Measurements from ENCODE around the gene GPC1.

DNA sequence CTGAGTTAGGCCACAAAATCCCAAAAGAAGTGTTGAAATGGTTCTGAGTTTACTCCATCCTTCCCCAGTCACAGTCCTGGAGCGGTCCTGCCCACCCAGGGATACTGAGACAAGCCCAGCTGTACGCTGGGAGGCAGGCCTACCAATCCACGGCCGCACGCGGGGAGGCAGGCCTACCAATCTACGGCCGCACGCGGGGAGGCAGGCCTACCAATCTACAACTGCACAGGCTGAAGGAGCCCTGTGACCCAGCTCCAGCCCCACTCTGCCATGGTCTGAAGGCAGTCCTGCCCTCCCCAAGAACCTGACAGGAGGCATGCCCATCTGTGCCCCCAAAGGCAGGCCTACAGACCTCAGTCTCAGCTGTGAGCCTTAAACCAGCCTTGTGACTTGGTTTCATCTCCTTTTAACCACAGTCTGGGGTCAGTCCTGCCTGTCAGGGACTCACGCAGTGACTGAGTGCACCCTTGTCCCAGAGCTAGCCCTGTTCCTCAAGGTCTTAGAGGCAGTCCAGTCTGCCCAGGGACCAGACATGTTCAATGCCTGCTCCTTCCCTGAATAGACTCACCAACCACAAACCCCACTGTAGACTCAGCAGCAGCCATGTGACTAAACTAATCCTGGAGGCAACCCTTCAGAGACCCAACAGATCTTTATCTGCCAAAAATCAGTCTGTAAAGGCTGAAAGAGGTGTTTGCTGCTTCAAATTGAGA is 36.8 kb downstream of the GPC1 start:
- TF ChIP-seq, protein P1, sequence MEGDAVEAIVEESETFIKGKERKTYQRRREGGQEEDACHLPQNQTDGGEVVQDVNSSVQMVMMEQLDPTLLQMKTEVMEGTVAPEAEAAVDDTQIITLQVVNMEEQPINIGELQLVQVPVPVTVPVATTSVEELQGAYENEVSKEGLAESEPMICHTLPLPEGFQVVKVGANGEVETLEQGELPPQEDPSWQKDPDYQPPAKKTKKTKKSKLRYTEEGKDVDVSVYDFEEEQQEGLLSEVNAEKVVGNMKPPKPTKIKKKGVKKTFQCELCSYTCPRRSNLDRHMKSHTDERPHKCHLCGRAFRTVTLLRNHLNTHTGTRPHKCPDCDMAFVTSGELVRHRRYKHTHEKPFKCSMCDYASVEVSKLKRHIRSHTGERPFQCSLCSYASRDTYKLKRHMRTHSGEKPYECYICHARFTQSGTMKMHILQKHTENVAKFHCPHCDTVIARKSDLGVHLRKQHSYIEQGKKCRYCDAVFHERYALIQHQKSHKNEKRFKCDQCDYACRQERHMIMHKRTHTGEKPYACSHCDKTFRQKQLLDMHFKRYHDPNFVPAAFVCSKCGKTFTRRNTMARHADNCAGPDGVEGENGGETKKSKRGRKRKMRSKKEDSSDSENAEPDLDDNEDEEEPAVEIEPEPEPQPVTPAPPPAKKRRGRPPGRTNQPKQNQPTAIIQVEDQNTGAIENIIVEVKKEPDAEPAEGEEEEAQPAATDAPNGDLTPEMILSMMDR (IDR thresholded peaks at IDR 0.05): no peak
- no peak for TF ChIP-seq POLR2A (IDR thresholded peaks at IDR 0.05)

Data from uterus (tissue), 2 donors.